Esophagus muscularis mucosa (tissue), 4 donors: Measurements from ENCODE around the gene NPHP4.

Experiments used
- EP300 ChIP-seq: sonication (generic); formaldehyde crosslinking; IDR thresholded peaks from one replicate; pipeline ENCODE4 v1.6.1; 2017; ENCODE audit warnings: antibody characterized with exemption
- POLR2A ChIP-seq: fragments of 450-650 bp; IDR thresholded peaks from one replicate; pipeline ENCODE4 v1.6.1; 2017; ENCODE audit warnings: antibody characterized with exemption, moderate library complexity, mild to moderate bottlenecking, low read depth
- POLR2AphosphoS5 ChIP-seq, 2 donors: sonication (generic); formaldehyde crosslinking; IDR thresholded peaks; one replicate each; pipeline ENCODE4 v1.6.1; 2017; ENCODE audit warnings: antibody characterized with exemption in 2 of 2
- TF ChIP-seq, protein P1 (sequence below), 3 experiments: fragments of 200-600 bp in 2 of 3; fragments of 450-650 bp in 1 of 3; sonication (generic) in 2 of 3; IDR thresholded peaks; one replicate each; pipeline ENCODE4 v1.5.1; 2017 to 2019; ENCODE audit warnings: antibody characterized with exemption in 3 of 3, mild to moderate bottlenecking in 2 of 3, moderate library complexity in 1 of 3

DNA sequence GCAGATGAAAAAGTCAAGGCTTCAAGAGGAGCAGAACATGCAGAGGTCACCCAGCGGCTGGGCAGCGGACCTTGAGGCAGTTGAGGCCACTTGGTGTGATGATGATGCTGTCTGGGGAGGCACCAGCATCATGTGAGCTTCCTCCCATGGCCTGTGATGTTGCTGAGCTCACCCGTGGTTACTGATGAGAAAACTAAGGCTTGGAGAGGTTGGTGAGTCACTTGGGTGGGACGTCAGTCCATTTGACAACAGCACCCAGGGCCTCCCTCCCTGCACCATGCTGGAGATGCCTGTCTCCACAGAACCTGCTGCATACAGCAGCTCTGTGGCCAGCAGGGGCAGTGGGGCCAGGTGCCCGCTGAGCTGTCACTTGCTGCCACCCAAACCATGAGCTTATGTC lies 146.8 kb downstream of the NPHP4 start:
- TF ChIP-seq POLR2A (no peak), POLR2AphosphoS5 (IDR thresholded peaks at IDR 0.05) (no peak), EP300 (no peak)
- TF ChIP-seq, protein P1, sequence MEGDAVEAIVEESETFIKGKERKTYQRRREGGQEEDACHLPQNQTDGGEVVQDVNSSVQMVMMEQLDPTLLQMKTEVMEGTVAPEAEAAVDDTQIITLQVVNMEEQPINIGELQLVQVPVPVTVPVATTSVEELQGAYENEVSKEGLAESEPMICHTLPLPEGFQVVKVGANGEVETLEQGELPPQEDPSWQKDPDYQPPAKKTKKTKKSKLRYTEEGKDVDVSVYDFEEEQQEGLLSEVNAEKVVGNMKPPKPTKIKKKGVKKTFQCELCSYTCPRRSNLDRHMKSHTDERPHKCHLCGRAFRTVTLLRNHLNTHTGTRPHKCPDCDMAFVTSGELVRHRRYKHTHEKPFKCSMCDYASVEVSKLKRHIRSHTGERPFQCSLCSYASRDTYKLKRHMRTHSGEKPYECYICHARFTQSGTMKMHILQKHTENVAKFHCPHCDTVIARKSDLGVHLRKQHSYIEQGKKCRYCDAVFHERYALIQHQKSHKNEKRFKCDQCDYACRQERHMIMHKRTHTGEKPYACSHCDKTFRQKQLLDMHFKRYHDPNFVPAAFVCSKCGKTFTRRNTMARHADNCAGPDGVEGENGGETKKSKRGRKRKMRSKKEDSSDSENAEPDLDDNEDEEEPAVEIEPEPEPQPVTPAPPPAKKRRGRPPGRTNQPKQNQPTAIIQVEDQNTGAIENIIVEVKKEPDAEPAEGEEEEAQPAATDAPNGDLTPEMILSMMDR (IDR thresholded peaks at IDR 0.05), result no peak
